GM04503 (cell line): ENCODE data around the gene CCKAR.
A peak's percentile ranks its signal among the peaks of the same experiment; 100 is the strongest.

ENCODE experiments used
- DNase-seq: peaks from one replicate; pipeline ENCODE4 v3.0.0-alpha.2; 2012; ENCODE audit warnings: low read depth

The CCKAR gene

DNA sequence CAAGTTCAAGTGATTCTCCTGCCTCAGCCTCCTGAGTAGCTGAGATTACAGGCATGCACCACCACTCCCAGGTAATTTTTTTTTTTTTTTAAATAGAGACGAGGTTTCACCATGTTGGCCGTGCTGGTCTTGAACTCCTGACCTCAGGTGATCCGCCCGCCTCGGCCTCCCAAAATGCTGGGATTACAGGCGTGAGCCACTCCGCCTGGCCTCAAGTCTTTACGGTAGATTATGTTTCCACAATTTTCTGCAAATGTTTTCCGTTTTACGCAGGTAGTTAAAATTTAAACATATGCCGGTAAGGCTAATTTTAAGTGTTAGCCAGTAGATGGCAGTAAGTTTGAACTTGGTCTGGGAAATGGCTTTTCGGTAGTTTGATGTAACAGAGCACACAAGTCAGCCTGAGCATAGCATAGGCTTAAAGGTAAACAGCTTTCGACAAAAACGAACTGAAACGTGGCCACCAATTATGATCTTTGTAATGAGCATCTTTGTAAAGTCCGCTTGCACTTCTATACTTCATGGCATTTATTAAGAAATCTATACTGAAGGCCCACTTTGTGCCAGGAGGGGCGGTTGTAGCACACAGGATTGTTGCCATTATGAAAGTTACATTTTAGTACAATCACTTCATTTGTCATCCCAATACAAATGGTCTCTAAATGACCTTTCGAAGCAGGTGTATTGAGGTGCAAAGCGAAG lies 31.1 kb downstream of the CCKAR start:
- DNase-seq = peak; percentile 17

DNA sequence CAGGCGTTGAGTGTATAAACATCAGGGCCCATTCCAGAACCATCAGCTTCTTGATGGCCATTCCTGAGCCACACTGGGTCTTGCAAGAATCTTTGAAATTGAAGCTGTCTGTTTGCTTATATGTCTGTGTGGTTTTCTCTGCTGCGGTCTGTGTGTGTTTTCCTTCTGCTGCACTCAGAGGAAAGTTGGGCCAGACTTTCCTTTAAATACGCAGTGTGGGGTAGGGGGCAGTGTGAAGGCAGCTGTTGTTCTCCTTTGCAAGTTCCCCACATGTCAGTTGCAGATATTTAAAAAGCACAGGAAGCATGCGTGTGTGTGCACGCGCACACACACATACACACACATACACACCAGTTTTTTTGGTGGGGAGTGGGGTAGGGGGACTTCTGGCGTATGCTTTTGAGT lies 32.1 kb downstream of the CCKAR start:
- no peak for DNase-seq

DNA sequence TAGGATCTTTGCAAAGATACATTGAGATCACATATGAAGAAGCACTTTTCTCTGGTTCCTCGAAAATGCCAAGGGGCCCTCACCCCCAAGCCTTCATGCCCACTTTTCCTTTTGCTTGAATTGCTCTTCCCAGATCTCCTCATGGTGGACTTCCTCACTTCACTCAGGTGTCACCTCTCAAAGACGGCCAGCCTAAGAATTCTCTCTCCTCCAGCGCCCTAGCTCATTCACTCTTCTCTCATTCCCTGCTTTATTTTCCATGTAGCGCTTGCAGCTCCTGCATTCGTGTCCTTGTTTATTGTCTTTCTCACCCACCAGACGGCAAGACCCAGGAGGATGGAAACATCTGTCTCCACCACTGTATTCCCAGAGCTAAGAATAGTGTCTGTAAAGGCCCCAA lies 32.9 kb downstream of the CCKAR start:
- DNase-seq = no peak

DNA sequence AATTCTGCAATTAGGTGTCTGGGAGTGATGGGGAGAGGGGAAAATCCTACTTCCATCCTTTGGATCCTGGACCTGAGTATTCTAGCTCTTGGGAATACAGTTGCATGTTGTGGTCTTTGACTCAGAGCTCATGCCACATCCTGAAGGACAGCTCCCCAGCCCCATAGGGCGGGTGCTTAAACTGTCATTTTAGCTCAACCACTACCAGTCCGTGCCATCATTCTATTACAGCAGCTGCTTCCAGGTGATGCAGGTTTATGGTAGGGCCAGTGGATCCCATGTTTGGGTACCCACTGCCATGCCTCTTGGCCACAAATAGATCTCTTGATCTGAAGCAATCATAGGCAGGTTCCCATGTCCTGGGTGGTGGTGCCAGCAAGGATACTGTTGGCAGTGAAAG lies 34.7 kb downstream of the CCKAR start:
- DNase-seq = no peak

DNA sequence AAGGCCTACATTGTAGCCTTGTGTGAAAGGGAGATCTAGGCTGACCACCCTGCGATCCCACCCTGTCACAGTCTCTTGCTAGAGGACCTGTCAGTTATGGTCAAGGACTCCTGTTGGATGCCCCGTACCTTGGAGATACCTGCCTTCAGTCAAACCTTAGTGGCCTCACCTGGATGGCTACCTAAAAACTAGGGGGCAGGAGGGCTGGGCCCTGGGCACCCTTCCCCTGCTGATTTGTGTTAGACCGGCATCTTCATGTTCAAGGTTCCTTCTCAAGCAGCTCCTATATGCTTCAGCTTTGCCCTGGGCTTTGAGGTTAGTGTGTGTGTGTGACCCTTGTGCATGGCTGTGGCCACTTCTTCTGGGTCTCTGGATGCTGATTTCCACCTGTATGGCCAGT lies 35.3 kb downstream of the CCKAR start:
- no peak for DNase-seq

DNA sequence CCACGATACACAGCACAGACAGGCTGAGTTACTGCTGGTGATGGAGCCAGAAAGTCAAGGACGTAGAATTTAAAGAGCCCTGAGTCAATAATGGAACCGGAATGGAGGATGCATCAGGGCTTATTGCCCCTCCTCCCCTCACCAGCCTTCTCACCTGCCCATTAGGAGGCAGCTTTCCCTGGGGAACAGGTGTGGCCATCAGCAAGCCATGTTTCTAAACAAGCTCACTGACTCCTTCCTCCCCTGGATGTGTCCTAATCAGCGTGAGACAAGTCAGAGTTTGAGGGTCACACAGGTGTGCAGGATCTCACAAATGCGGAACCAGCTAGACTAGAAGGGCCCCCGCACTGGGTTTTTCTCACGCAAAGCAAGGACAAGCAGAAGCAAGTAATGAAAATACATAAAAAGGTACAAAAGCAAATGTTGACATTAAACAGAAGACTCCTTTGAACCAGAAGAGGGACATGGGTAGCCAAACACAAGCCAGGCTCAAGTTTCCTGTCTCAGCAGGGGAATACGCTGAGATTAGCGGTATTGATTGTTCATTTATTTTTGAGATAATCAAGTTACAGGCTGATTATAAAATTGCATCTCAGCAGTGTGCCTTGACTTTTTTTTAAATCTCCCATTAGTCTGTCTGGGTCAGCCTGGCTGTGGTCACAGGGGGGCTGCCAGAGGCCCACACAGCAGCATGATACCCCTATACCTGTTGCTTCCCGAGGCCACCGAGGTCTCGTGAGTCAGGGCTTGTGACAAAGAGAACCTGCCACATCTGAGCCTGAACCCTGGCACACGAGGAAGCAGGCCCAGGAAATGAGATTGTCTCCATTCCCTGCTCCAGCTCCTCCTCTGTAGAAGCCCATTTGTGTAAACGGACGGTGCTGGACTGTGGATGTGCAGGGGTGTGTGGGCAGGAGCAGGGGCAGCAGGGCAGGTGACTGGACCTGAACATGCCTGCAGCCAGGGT lies 37.4 kb downstream of the CCKAR start:
- no peak for DNase-seq

DNA sequence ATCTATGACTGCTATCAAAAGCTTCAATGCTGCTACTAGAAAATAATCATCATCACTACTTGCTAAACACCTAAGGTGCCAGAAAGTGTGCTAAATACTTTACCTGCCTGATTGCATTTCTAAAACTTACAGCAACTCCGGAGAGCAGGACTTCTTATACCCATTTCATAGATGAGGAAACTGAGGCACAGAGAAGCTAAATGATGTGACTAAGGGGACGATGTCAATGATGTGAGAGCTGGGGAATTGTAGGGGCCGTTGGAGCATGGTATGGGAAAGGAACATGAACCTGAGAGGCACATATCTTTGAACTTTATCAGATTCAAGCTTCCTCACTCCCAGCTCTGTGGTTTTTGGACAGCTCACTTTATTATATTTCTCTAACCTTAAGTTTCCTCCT lies 38.7 kb downstream of the CCKAR start:
- DNase-seq = no peak

DNA sequence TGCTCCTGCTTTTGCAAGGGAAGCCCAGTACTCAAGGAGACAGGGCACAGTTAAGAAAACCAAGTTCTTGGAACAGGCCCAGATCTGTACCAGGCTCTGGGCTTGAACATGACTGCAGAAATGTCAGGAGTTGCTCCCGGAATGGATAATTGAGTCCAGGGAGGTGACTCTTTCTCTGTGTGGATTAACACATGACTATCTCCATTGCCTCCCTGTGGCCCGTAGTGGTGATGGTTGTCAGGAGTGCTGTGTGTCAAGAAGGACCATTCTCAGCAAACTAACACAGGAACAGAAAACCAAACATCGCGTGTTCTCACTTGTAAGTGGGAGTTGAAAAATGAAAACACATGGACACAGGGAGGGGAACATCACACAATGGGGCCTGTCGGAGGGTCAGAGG lies 39.9 kb downstream of the CCKAR start:
- no peak for DNase-seq

DNA sequence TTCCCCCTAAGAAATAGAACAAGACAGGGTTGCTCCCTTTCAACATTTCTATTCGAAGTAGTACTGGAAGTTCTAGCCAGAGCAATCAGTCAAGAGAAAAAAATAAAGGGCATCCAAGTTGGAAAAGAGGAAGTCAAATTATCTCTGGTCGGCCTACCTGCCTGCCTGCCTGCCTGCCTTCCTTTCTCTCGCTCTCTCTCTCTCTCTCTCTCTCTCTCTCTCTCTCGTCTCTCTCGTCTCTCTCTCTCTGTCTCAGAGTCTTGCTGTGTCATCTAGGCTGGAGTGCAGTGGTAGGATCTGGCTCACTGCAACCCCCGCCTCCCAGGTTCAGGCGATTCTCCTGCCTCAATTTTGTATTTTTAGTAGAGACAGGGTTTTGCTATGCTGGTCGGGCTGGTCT lies 42.9 kb downstream of the CCKAR start:
- no peak for DNase-seq

DNA sequence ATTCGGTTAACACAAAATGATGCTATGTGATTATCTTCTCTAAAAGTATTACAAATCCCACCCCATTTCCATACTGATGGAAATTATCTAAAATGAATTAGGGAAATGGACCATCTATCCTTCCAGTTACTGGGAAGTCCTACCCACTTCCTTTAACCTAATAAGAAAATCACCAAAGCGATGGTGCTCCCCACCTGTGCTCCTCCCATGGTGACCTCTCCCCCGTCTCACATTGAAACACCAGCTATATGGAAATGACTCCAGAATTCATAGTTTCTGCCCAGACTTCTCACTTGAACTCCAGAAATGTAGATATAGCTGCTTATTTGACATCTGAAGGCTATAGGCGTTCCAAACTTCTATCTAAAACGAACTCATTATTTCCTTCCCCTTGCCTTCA lies 48.5 kb downstream of the CCKAR start:
- no peak for DNase-seq

DNA sequence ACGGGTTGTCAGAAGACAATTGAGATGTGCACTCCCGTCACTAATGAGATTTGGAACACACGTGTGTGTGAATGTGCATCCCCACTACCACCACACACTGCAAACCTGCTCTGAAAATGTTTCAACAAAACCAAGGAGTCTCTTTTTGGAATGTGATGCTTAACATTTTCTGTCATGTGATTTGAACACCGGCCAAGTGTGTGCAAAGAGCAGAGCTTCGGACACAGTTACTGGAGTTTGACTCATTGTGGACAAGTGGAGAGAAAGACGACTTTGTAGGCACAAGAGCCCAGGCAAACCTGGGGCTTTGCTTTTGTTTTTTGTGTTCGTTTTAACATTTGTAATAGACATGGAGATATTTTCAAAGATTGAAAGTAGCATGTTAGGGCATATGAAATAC lies 49.2 kb downstream of the CCKAR start:
- peak; percentile 34 for DNase-seq

DNA sequence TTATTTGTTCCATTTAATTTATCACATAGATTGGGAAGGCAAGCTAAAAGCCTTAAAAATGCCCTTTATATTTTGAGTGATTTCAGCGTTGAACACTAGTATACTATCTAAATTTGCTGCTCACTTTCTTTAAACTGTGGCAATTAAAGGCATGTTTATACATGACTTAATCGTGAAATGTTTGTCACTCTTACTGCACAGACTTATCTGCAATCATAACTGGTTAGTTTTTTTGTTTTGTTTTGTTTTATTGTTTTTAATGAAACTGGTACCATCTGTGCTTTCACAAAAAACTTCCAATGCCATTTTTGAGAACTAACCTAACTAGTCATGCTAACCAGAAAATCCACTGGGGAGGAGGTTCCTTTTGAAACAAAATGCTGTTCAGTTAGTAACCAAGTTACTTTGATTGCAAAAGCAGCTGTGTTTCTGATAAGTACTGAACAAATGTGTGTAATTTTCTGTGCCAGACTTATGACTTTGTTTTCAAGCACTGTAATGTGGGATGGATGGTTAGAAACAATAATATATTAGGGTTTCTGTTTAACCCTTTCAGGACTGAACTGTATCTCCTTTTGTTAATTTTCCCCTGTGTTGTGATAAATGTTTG lies 56.1 kb downstream of the CCKAR start:
- DNase-seq = no peak

DNA sequence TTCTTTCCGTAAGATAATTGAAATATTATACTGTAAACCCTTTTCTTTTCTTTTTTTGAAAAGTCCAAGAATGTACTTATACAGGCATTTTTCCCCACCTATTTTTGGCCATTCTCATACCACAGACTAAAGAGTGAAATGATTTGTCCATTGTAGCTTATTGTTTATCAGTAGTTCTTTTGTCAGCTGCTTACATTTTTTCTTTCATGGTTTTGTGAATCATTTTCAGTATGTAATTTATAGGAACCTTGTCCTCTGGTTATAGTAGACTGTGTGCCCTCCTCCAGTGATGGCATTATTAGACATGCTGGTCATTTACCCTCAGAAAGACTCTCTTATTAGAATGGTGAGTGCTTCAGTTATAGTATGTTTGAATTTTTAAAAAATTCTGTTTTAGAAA lies 56.7 kb downstream of the CCKAR start:
- DNase-seq = no peak

DNA sequence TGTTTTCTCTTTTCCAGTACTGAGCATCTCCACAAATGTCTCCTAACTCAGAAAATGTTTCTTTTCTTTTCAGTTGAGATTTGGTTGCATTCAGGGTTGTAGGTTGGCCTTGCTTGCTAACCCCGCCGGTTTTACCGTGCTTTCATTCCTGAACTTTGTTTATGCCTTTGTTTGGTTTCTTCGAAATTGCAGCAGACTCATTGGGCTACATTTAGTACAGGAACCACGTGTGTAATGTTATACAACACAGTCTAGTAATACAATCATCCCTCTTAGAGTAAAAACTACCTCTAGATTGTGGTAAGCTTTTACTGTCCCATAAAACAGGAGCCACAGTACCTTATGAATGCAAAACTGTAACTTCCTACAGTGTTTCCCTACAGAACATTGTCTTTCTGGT lies 57.9 kb downstream of the CCKAR start:
- no peak for DNase-seq

DNA sequence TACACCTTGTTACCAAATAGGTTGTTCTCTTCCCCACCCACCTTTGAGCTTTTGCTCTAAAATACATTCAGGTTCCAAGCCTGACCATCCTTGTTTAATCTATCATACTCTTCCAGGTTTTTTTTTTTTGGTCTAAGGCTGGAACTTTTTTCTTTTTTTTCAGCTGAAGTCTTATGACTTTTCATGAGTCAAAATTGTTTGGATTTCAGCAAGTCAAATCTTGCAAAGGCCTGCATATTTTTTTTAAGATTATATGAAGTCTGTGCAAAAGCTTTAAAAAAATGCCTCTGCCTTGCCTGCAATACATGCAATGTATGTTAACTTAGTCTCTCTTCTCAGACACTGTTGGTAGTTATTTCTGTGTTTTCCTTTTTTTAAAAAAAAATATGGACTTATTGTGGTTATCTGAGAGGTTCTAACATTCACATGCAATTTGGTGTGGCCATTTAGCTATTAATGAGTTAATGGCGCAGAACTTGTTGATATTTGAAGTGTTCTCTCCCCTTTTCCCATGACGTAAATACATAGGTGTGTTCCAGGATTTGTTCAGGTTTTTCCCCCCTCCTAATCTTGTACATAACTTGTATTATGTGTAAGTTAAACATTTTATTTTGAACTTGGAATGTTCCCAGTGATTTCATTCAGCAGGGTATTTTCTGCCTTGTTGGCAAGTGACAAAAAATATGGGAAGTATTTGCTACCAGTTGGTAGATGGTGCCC lies 58.7 kb downstream of the CCKAR start:
- no peak for DNase-seq
